Pancreas (tissue), 10 donors: Measurements from ENCODE around the gene PAIP2. TPM values are rescaled to one million over a fixed set of nuclear protein-coding genes. Genes with fewer than 3 reads are reported as not detected.
A peak's percentile ranks its signal among the peaks of the same experiment; 100 is the strongest.

Experiments
- ATAC-seq, 4 donors: fragments of 200-7000 bp; cut with Tn5 transposase; one replicate each; pipeline versions ENCODE4 v1.8.0 to v1.9.1; 2020; ENCODE audit warnings: mild to moderate bottlenecking in 4 of 4, moderate library complexity in 4 of 4
- DNase-seq, 6 donors: peaks; one replicate each; pipeline ENCODE4 v3.0.0-alpha.2; 2020
- FAIRE-seq: peaks from 2 replicates; lab custom pipeline; 2012; peaks lifted over from hg19 to GRCh38; lab: Jason Lieb, UNC
- H3K27ac ChIP-seq, 4 donors: fragments of 200-600 bp; sonication (generic); 1 replicate in 3 of 4; 2 replicates in 1 of 4; pipeline versions ENCODE4 v1.5.0 to v1.8.0; 2020
- H3K27me3 ChIP-seq, 4 donors: fragments of 200-600 bp; one replicate each; pipeline ENCODE4 v1.8.0; 2021
- H3K36me3 ChIP-seq, 3 donors: fragments of 200-600 bp; sonication (generic) in 1 of 3; one replicate each; pipeline versions ENCODE4 v1.5.0 to v1.8.0; 2020 to 2021
- H3K4me1 ChIP-seq, 3 donors: fragments of 200-600 bp; one replicate each; pipeline ENCODE4 v1.8.0; 2021
- H3K4me3 ChIP-seq, 4 donors: fragments of 200-600 bp; sonication (generic) in 2 of 4; one replicate each; pipeline versions ENCODE4 v1.5.0 to v1.8.0; 2020 to 2021
- H3K9me3 ChIP-seq, 4 donors: fragments of 200-600 bp; one replicate each; pipeline ENCODE4 v1.8.0; 2021
- CTCF ChIP-seq, 4 donors: fragments of 200-600 bp; sonication (generic) in 3 of 4; IDR thresholded peaks; one replicate each; pipeline versions ENCODE4 v1.5.0 to v1.8.0; 2021; ENCODE audit warnings: antibody characterized with exemption in 4 of 4
- WGBS, 2 donors: extraction: QIAGEN DNeasy Blood & Tissue Kit; methylation state at CpG; one replicate each; pipeline ENCODE4 v1.1.7; 2013; 5-methylcytosine and 5-hydroxymethylcytosine counted together
- intact Hi-C, 3 donors: fragments of 100-400 bp; cut with DNase I; formaldehyde crosslinking; loops; one replicate each; pipeline versions ENCODE4 v1.11.1 to v1.14.2; 2022
- polyA plus RNA-seq, 2 donors: library from polyadenylated mRNA; stranded (reverse); fragments of 200-250 nt; gene quantifications; one replicate each; pipeline ENCODE4 v1.2.3, GENCODE V29; 2013
- total RNA-seq, 6 donors: library from RNA; stranded (reverse); fragmentation: NEBNext Ultra II Directional in 4 of 6; extraction: Animal tissue kit (Norgen Biotek cat#: 25700) in 4 of 6; gene quantifications; one replicate each; pipeline versions ENCODE4 v1.2.1 to v1.2.4, GENCODE V29; 2021 to 2023
- donor health status: healthy with polysubstance abuse.
- donor health status: DM: no; HTN: no; CAD: no; lungs with moderate emphysema.
- donor health status: DM: no; HTN: no; CAD: no.
- donor health status: control.
- donor health status: control.
- donor health status: Bipolar disorder and iron deficiency.
- donor health status: DM: yes; HTN: yes; CAD: no.
- donor health status: DM: no; HTN: no; CAD: no.
- donor health status: DM: no; HTN: no; CAD: no.
- donor health status: DM: yes; HTN: yes; CAD: no.

PAIP2 gene
- total RNA-seq = 10 to 100 TPM; 18.2 to 33.7 (median 27.3) TPM
- 10 to 100 TPM; 23.8 to 57.4 TPM for polyA plus RNA-seq

GRCh38 chr5:139341689-139342422 is at the start of gene PAIP2:
PAIP2 (plus strand) TSS chr5:139341854; CDS start chr5:139363785, 21,931 bp downstream.
- Histone ChIP-seq H3K4me1 (peaks cover 0 to 22% (median 20%) of the 10 kb centered on the region in 3 donors), H3K36me3 (no peaks in the 10 kb centered on the region), H3K27me3 (no peaks in the 10 kb centered on the region), H3K4me3 (peak within 1 kb of the TSS; percentile 71 to 86 (median 76)), H3K9me3 (no peaks in the 10 kb centered on the region), H3K27ac (peak within 1 kb of the TSS; percentile 92 to 98 (median 96))
- DNase-seq = peak; percentile 95 to 99 (median 97)
- WGBS, 2 donors = 0% methylated on average over 64 to 66 of the region's 66 CpGs
- peak; percentile 96 to 99 (median 98) for ATAC-seq
- no peak for FAIRE-seq
- intact Hi-C loops = no loop called here
- peak; percentile 47 to 71 (median 59) for TF ChIP-seq CTCF (IDR thresholded peaks at IDR 0.05)

- intact Hi-C loops = no loop called here
- Histone ChIP-seq H3K4me1 (peaks cover 13 to 28% (median 22%) of the 10 kb centered on the region in 3 donors), H3K27me3 (no peaks in the 10 kb centered on the region), H3K9me3 (no peaks in the 10 kb centered on the region), H3K4me3 (peak overlapping the region; percentile 26 to 93 (median 80)), H3K36me3 (no peaks in the 10 kb centered on the region), H3K27ac (peak overlapping the region; percentile 98 to 100 (median 99))
- no peak for TF ChIP-seq CTCF (IDR thresholded peaks at IDR 0.05)
- DNase-seq (no peak), ATAC-seq (no peak), FAIRE-seq (no peak)
- WGBS, 2 donors = 19% methylated on average over 11 of the region's 11 CpGs
Observed at GRCh38 chr5:139293202-139293506, 48.5 kb upstream of the PAIP2 start.

GRCh38 chr5:139293507-139294373 is 47.9 kb upstream of the PAIP2 start, which contains the start of gene MATR3:
MATR3 (plus strand) TSS chr5:139293740; CDS start chr5:139307416, 13,676 bp downstream.
- no peaks in the 10 kb centered on the region for H3K27me3 ChIP-seq
- DNase-seq (peak; percentile 96 to 98 (median 96)), FAIRE-seq (no peak), ATAC-seq (peak; percentile 91 to 96 (median 94))
- 0 to 1% methylated on average over 53 to 88 of the region's 88 CpGs for WGBS, 2 donors
- H3K36me3 ChIP-seq = no peaks in the 10 kb centered on the region
- H3K4me1 ChIP-seq = peaks cover 17 to 33% (median 25%) of the 10 kb centered on the region in 3 donors
- intact Hi-C loops = no loop called here
- peak within 1 kb of the TSS; percentile 98 to 100 (median 99) for H3K27ac ChIP-seq
- no peaks in the 10 kb centered on the region for H3K9me3 ChIP-seq
- TF ChIP-seq CTCF (IDR thresholded peaks at IDR 0.05) = no peak
- H3K4me3 ChIP-seq = peak within 1 kb of the TSS; percentile 65 to 93 (median 80)

- H3K36me3 ChIP-seq = no peaks in the 10 kb centered on the region
- peak overlapping the region; percentile 98 to 100 (median 99) for H3K27ac ChIP-seq
- no peaks in the 10 kb centered on the region for H3K27me3 ChIP-seq
- ATAC-seq (peak; percentile 38 to 66 (median 57)), DNase-seq (peak; percentile 60 to 83 (median 68)), FAIRE-seq (no peak)
- peaks cover 24 to 39% (median 30%) of the 10 kb centered on the region in 3 donors for H3K4me1 ChIP-seq
- peak overlapping the region; percentile 65 to 93 (median 80) for H3K4me3 ChIP-seq
- no peaks in the 10 kb centered on the region for H3K9me3 ChIP-seq
- intact Hi-C loops = no loop called here
- no peak for TF ChIP-seq CTCF (IDR thresholded peaks at IDR 0.05)
- 0 to 1% methylated on average over 48 of the region's 48 CpGs for WGBS, 2 donors
Observed at GRCh38 chr5:139294374-139295165, 47.1 kb upstream of the PAIP2 start.
